Tibial nerve (tissue), 4 donors: ENCODE measurements around the gene LARP6.

ENCODE experiments used
- CTCF ChIP-seq, 5 experiments: fragments of 200-600 bp in 3 of 5; fragments of 450-650 bp in 2 of 5; sonication (generic) in 3 of 5; IDR thresholded peaks; one replicate each; pipeline ENCODE4 v1.5.1; 2016 to 2019; ENCODE audit warnings: antibody characterized with exemption in 5 of 5, mild to moderate bottlenecking in 3 of 5, moderate library complexity in 2 of 5
- EP300 ChIP-seq, 2 donors: sonication (generic); formaldehyde crosslinking; IDR thresholded peaks; one replicate each; pipeline ENCODE4 v1.6.1; 2017; ENCODE audit warnings: antibody characterized with exemption in 2 of 2, mild to moderate bottlenecking in 1 of 2
- POLR2A ChIP-seq, 2 donors: fragments of 450-650 bp; IDR thresholded peaks; one replicate each; pipeline ENCODE4 v1.6.1; 2017; ENCODE audit warnings: antibody characterized with exemption in 2 of 2, mild to moderate bottlenecking in 2 of 2, moderate library complexity in 2 of 2

- no peak for TF ChIP-seq CTCF (IDR thresholded peaks at IDR 0.05)
- TF ChIP-seq POLR2A (IDR thresholded peaks at IDR 0.05), result no peak
- no peak for TF ChIP-seq EP300 (IDR thresholded peaks at IDR 0.05)
These were observed 19.0 kb downstream of the LARP6 start for GRCh38 chr15:70834999-70835398.
